Central memory CD8-positive, alpha-beta T cell (primary cell): ENCODE data around the gene TSPAN9.

Source experiments
- ATAC-seq: fragments of 150-1000 bp; cut with Tn5 transposase; replicated peaks from 2 replicates; pipeline ENCODE4 v1.10.0; 2022; ENCODE audit warnings: mild to moderate bottlenecking, moderate FRiP score, moderate number of reproducible peaks; ENCODE audit not compliant: poor library complexity, severe bottlenecking; ENCODE audit errors: extremely low read depth
- DNase-seq, 2 donors: peaks; one replicate each; pipeline ENCODE4 v3.0.0; 2021; ENCODE audit warnings: low spot score in 2 of 2
- H3K27ac Mint-ChIP-seq: one replicate; pipeline ENCODE4 v1.8.0; 2022; ENCODE audit warnings: low read depth, mild to moderate bottlenecking, moderate library complexity, mixed read lengths
- H3K27me3 Mint-ChIP-seq: one replicate; pipeline ENCODE4 v1.8.0; 2022; ENCODE audit warnings: mixed read lengths
- H3K36me3 Mint-ChIP-seq: one replicate; pipeline ENCODE4 v1.8.0; 2022; ENCODE audit warnings: mild to moderate bottlenecking, moderate library complexity, mixed read lengths; ENCODE audit not compliant: insufficient read depth
- H3K4me1 Mint-ChIP-seq: one replicate; pipeline ENCODE4 v1.8.0; 2022; ENCODE audit warnings: mixed read lengths
- H3K4me3 Mint-ChIP-seq: one replicate; pipeline ENCODE4 v1.8.0; 2022; ENCODE audit warnings: mild to moderate bottlenecking, moderate library complexity, mixed read lengths
- H3K9me3 Mint-ChIP-seq: one replicate; pipeline ENCODE4 v1.8.0; 2022; ENCODE audit warnings: mixed read lengths

TSPAN9 gene

GRCh38 chr12:3227076-3227975 is 150.1 kb downstream of the TSPAN9 start:
- Mint-ChIP-seq H3K27me3 (peaks cover 54% of the 10 kb centered on the region), H3K4me1 (no peaks in the 10 kb centered on the region), H3K36me3 (peaks cover 2% of the 10 kb centered on the region), H3K9me3 (no peaks in the 10 kb centered on the region), H3K27ac (no peak overlapping the region), H3K4me3 (no peak overlapping the region)
- DNase-seq (no peak), ATAC-seq (no peak)

- Mint-ChIP-seq H3K9me3 (no peaks in the 10 kb centered on the region), H3K4me1 (no peaks in the 10 kb centered on the region), H3K4me3 (no peak overlapping the region), H3K27ac (no peak overlapping the region), H3K27me3 (peaks cover 57% of the 10 kb centered on the region), H3K36me3 (peaks cover 2% of the 10 kb centered on the region)
- DNase-seq (no peak), ATAC-seq (no peak)
These were observed 151.4 kb downstream of the TSPAN9 start for GRCh38 chr12:3228552-3228951.

- H3K4me1 Mint-ChIP-seq: no peaks in the 10 kb centered on the region
- no peak overlapping the region for H3K4me3 Mint-ChIP-seq
- H3K27ac Mint-ChIP-seq: no peak overlapping the region
These were observed 152.4 kb downstream of the TSPAN9 start for GRCh38 chr12:3229577-3229976.

GRCh38 chr12:3230758-3231375 is 153.7 kb downstream of the TSPAN9 start:
- H3K27ac Mint-ChIP-seq: no peak overlapping the region
- no peaks in the 10 kb centered on the region for H3K9me3 Mint-ChIP-seq
- H3K36me3 Mint-ChIP-seq: peaks cover 2% of the 10 kb centered on the region
- no peak overlapping the region for H3K4me3 Mint-ChIP-seq
- DNase-seq: no peak
- no peak for ATAC-seq
- H3K27me3 Mint-ChIP-seq: peaks cover 66% of the 10 kb centered on the region
- H3K4me1 Mint-ChIP-seq: no peaks in the 10 kb centered on the region

More at GRCh38 chr12:3229577-3229976, 152.4 kb downstream of the TSPAN9 start:
- peaks cover 57% of the 10 kb centered on the region for H3K27me3 Mint-ChIP-seq
- H3K9me3 Mint-ChIP-seq: no peaks in the 10 kb centered on the region
- peaks cover 2% of the 10 kb centered on the region for H3K36me3 Mint-ChIP-seq
- DNase-seq (no peak), ATAC-seq (no peak)

- peaks cover 72% of the 10 kb centered on the region for H3K27me3 Mint-ChIP-seq
- ATAC-seq (no peak), DNase-seq (no peak)
- no peak overlapping the region for H3K4me3 Mint-ChIP-seq
- no peaks in the 10 kb centered on the region for H3K9me3 Mint-ChIP-seq
- peaks cover 2% of the 10 kb centered on the region for H3K36me3 Mint-ChIP-seq
- no peaks in the 10 kb centered on the region for H3K4me1 Mint-ChIP-seq
- no peak overlapping the region for H3K27ac Mint-ChIP-seq
These were observed 154.3 kb downstream of the TSPAN9 start for GRCh38 chr12:3231399-3231876.

- Mint-ChIP-seq H3K4me1 (no peaks in the 10 kb centered on the region), H3K27ac (no peak overlapping the region), H3K27me3 (peaks cover 84% of the 10 kb centered on the region), H3K4me3 (no peak overlapping the region), H3K9me3 (no peaks in the 10 kb centered on the region), H3K36me3 (no peaks in the 10 kb centered on the region)
- DNase-seq (no peak), ATAC-seq (no peak)
These were observed 156.6 kb downstream of the TSPAN9 start for GRCh38 chr12:3233797-3234196.

GRCh38 chr12:3236345-3237187 is 159.4 kb downstream of the TSPAN9 start:
- Mint-ChIP-seq H3K4me3 (no peak overlapping the region), H3K9me3 (no peaks in the 10 kb centered on the region)
- ATAC-seq: no peak

GRCh38 chr12:3238196-3238595 is 161.0 kb downstream of the TSPAN9 start:
- Mint-ChIP-seq H3K36me3 (no peaks in the 10 kb centered on the region), H3K4me1 (no peaks in the 10 kb centered on the region), H3K27ac (no peak overlapping the region), H3K4me3 (no peak overlapping the region), H3K27me3 (peaks cover 66% of the 10 kb centered on the region), H3K9me3 (no peaks in the 10 kb centered on the region)
- DNase-seq: no peak
- no peak for ATAC-seq

More at GRCh38 chr12:3236345-3237187, 159.4 kb downstream of the TSPAN9 start:
- Mint-ChIP-seq H3K27ac (no peak overlapping the region), H3K36me3 (no peaks in the 10 kb centered on the region), H3K27me3 (peaks cover 70% of the 10 kb centered on the region), H3K4me1 (no peaks in the 10 kb centered on the region)
- no peak for DNase-seq

GRCh38 chr12:3241621-3242020 is 164.4 kb downstream of the TSPAN9 start:
- no peak for ATAC-seq
- H3K27me3 Mint-ChIP-seq: peaks cover 32% of the 10 kb centered on the region
- DNase-seq: no peak
- H3K27ac Mint-ChIP-seq: no peak overlapping the region
- no peaks in the 10 kb centered on the region for H3K36me3 Mint-ChIP-seq
- no peaks in the 10 kb centered on the region for H3K4me1 Mint-ChIP-seq
- H3K9me3 Mint-ChIP-seq: no peaks in the 10 kb centered on the region
- no peak overlapping the region for H3K4me3 Mint-ChIP-seq

GRCh38 chr12:3242199-3242863 is 165.2 kb downstream of the TSPAN9 start:
- Mint-ChIP-seq H3K36me3 (no peaks in the 10 kb centered on the region), H3K4me1 (no peaks in the 10 kb centered on the region), H3K27me3 (peaks cover 26% of the 10 kb centered on the region), H3K9me3 (no peaks in the 10 kb centered on the region), H3K4me3 (no peak overlapping the region), H3K27ac (no peak overlapping the region)
- ATAC-seq: no peak
- DNase-seq: no peak

- H3K36me3 Mint-ChIP-seq: no peaks in the 10 kb centered on the region
- H3K4me3 Mint-ChIP-seq: no peak overlapping the region
- DNase-seq: no peak
- H3K4me1 Mint-ChIP-seq: no peaks in the 10 kb centered on the region
- no peak overlapping the region for H3K27ac Mint-ChIP-seq
- ATAC-seq: no peak
- no peaks in the 10 kb centered on the region for H3K9me3 Mint-ChIP-seq
- H3K27me3 Mint-ChIP-seq: peaks cover 14% of the 10 kb centered on the region
These were observed 166.4 kb downstream of the TSPAN9 start for GRCh38 chr12:3243376-3244084.
